Calu3 (cell line): ENCODE results near the gene BTBD1. TPM values are rescaled to one million over a fixed set of nuclear protein-coding genes. Genes with fewer than 3 reads are reported as not detected.

Experiments used
- BruUV-seq: library from RNA; stranded (reverse); fragments of 400-500 nt; replicated peaks from 2 replicates; lab custom pipeline; 2021; lab: Mats Ljungman, UMichigan
- CTCF ChIA-PET: fragments of 300-600 bp; sonication (Branson Sonifier 250); formaldehyde crosslinking; loops from one replicate; lab custom pipeline; 2022; ENCODE audit warnings: antibody characterized with exemption; lab: Charles Lee
- DNase-seq: peaks from one replicate; pipeline ENCODE4 v3.0.0; 2022
- H3K27ac Mint-ChIP-seq: one replicate; pipeline ENCODE4 v1.8.0; 2022; ENCODE audit warnings: mixed read lengths; ENCODE audit not compliant: unreplicated experiment
- H3K27me3 Mint-ChIP-seq: one replicate; pipeline ENCODE4 v1.8.0; 2022; ENCODE audit warnings: mixed read lengths; ENCODE audit not compliant: unreplicated experiment
- H3K36me3 Mint-ChIP-seq: one replicate; pipeline ENCODE4 v1.8.0; 2022; ENCODE audit warnings: mild to moderate bottlenecking, moderate library complexity, mixed read lengths; ENCODE audit not compliant: insufficient read depth, unreplicated experiment
- H3K4me1 Mint-ChIP-seq: one replicate; pipeline ENCODE4 v1.8.0; 2022; ENCODE audit warnings: mild to moderate bottlenecking, low read depth, mixed read lengths; ENCODE audit not compliant: unreplicated experiment
- H3K4me3 Mint-ChIP-seq: one replicate; pipeline ENCODE4 v1.8.0; 2022; ENCODE audit warnings: mild to moderate bottlenecking, low read depth, moderate library complexity, mixed read lengths; ENCODE audit not compliant: unreplicated experiment
- H3K9me3 Mint-ChIP-seq: one replicate; pipeline ENCODE4 v1.8.0; 2022; ENCODE audit warnings: low read depth, mixed read lengths; ENCODE audit not compliant: unreplicated experiment
- CTCF ChIP-seq: fragments of 200-600 bp; IDR thresholded peaks from one replicate; pipeline ENCODE4 v1.8.0; 2022; ENCODE audit warnings: antibody characterized with exemption; ENCODE audit not compliant: unreplicated experiment
- intact Hi-C: fragments of 100-400 bp; cut with micrococcal nuclease; formaldehyde crosslinking; loops from one replicate; pipeline ENCODE4 v1.10.0; 2022; ENCODE audit not compliant: unreplicated experiment
- total RNA-seq: library from RNA; stranded (reverse); gene quantifications from 2 replicates; pipeline ENCODE4 v1.2.3, GENCODE V29; 2022

The BTBD1 gene
- total RNA-seq, 1 experiment from 2014 or later, result 73.2 TPM

DNA sequence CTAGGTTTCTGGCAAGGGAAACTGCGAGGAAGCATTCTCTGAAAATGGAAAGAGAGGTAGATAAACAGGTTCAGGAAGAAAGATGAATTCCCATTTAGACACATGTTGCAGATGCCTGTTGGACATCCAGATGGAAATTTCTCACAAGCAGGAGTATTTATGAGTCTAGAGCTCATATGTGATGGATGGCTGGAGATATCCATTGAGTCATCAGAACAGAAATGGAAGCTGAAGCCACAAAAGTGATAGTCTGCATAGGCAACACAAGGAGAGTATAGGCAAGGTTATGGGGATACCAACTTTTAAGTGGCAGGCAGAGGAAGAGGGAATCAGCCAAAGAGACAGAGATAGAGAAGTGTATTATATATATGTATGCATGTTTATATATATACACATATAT lies 87.3 kb downstream of the BTBD1 start:
- TF ChIP-seq CTCF, result no peak
- Mint-ChIP-seq H3K36me3 (peaks cover under 1% of the 10 kb centered on the region), H3K27ac (no peak overlapping the region), H3K27me3 (no peaks in the 10 kb centered on the region), H3K4me1 (peaks cover 2% of the 10 kb centered on the region), H3K4me3 (no peak overlapping the region), H3K9me3 (no peaks in the 10 kb centered on the region)
- CTCF ChIA-PET, result no interaction called here
- DNase-seq, result no peak
- BruUV-seq, result no TSS peak
- intact Hi-C loops, result loop anchor here (10.0 kb wide), 1 partner anchor 145 kb away; no protein-coding TSS in a partner anchor

DNA sequence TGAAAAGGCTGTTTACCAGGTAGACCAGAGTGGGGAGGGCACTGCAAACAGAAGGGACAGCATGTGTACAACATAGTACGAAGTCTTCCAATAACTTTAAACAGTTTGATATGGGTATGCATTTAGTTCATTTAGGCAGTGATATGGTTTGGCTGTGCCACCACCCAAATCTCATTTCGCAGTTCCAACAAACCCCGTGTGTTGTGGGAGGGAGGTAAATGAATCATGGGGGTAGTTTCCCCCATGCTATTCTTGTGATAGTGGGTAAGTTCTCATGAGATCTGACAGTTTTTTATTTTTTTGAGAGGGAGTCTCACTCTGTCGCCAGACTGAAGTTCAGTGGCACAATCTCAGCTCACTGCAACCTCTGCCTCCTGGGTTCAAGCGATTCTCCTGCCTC lies 88.6 kb downstream of the BTBD1 start:
- Mint-ChIP-seq H3K27me3 (no peaks in the 10 kb centered on the region), H3K4me1 (no peaks in the 10 kb centered on the region), H3K27ac (no peak overlapping the region), H3K36me3 (no peaks in the 10 kb centered on the region), H3K9me3 (no peaks in the 10 kb centered on the region), H3K4me3 (no peak overlapping the region)
- no peak for DNase-seq
- BruUV-seq, result no TSS peak
- intact Hi-C loops, result no loop called here
- CTCF ChIA-PET, result no interaction called here
- TF ChIP-seq CTCF, result no peak

DNA sequence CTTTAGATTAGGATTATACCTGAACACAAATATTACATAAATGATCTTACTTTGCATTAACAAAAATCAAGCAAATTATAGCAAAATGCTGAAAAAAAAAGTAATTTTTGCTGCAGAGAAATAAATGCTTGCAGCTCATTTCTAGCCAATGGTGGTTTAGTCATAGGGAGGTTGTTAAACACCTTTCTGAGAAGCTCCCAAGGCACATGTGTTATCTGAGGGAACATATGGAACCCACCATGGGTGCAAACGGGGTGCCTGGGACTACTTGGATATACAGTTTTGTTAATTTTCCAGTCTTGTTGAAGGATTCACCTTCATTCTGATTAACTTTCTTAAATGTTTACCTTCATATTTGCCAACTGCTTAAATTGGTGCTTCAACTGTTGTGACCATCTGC lies 90.0 kb downstream of the BTBD1 start:
- BruUV-seq, result no TSS peak
- DNase-seq, result no peak
- intact Hi-C loops, result no loop called here
- no peaks in the 10 kb centered on the region for H3K9me3 Mint-ChIP-seq
- no peak overlapping the region for H3K4me3 Mint-ChIP-seq
- TF ChIP-seq CTCF, result no peak
- H3K4me1 Mint-ChIP-seq, result no peaks in the 10 kb centered on the region
- H3K27ac Mint-ChIP-seq, result no peak overlapping the region
- CTCF ChIA-PET, result no interaction called here
- H3K27me3 Mint-ChIP-seq, result no peaks in the 10 kb centered on the region
- no peaks in the 10 kb centered on the region for H3K36me3 Mint-ChIP-seq

GRCh38 chr15:82972990-82973389 lies 94.1 kb downstream of the BTBD1 start:
- Mint-ChIP-seq H3K9me3 (no peaks in the 10 kb centered on the region), H3K4me1 (no peaks in the 10 kb centered on the region), H3K27ac (no peak overlapping the region), H3K4me3 (no peak overlapping the region), H3K36me3 (no peaks in the 10 kb centered on the region), H3K27me3 (no peaks in the 10 kb centered on the region)
- CTCF ChIA-PET, result interaction anchor here (1.7 kb wide), 1 partner anchor 140 kb away, joined by 5 read pairs; no protein-coding TSS in a partner anchor
- TF ChIP-seq CTCF, result no peak
- no TSS peak for BruUV-seq
- intact Hi-C loops, result no loop called here
- no peak for DNase-seq
